ENCODE data around the gene RPL39. TPM values are rescaled to one million over a fixed set of nuclear protein-coding genes. Genes with fewer than 3 reads are reported as not detected.
"Not testable (repeated sequence)": the region's sequence is repeated elsewhere in the genome, so short reads cannot be mapped to it uniquely, and the experiment has no call there.

Gene RPL39
- total and polyA plus RNA-seq, 2 donors, result 5,508 to 11,737 TPM

GRCh38 chrX:119758731-119759247 is 32.6 kb downstream of the RPL39 start:
- peaks cover 0 to 5% of the 10 kb centered on the region in 2 donors for H3K9me3 ChIP-seq (ENCODE audit: control insufficient read depth in 2 of 2, insufficient read depth in 1 of 2, low read length in 1 of 2)
- DNase-seq (ENCODE audit: low read depth in 6 of 9, low spot score in 9 of 9), result peak in 2 of 9 donors; percentile 10 to 38
- H3K4me1 ChIP-seq (ENCODE audit: control insufficient read depth in 2 of 2, insufficient read depth in 2 of 2, low read length in 2 of 2), result peaks cover 19 to 47% of the 10 kb centered on the region in 2 donors
- peak overlapping the region; percentile 47 to 54 for H3K4me3 ChIP-seq (ENCODE audit: low read length in 2 of 2)
- no peaks in the 10 kb centered on the region for H3K36me3 ChIP-seq (ENCODE audit: control insufficient read depth in 2 of 2, insufficient read depth in 2 of 2, low read length in 1 of 2)
- H3K27ac ChIP-seq (ENCODE audit: low read depth in 1 of 2, low read length in 1 of 2), result peak overlapping the region in 1 of 2 donors; percentile 18
- 2% methylated on average over 53 of the region's 54 CpGs for WGBS
- peaks cover 0 to 31% of the 10 kb centered on the region in 2 donors for H3K27me3 ChIP-seq (ENCODE audit: control insufficient read depth in 2 of 2, insufficient read depth in 1 of 2, low read length in 1 of 2)

- Histone ChIP-seq H3K27ac (ENCODE audit: low read depth in 1 of 2, low read length in 1 of 2) (peak within 1 kb of the TSS; percentile 18 to 97), H3K36me3 (ENCODE audit: control insufficient read depth in 2 of 2, insufficient read depth in 2 of 2, low read length in 1 of 2) (no peaks in the 10 kb centered on the region), H3K4me1 (ENCODE audit: control insufficient read depth in 2 of 2, insufficient read depth in 2 of 2, low read length in 2 of 2) (peaks cover 19 to 52% of the 10 kb centered on the region in 2 donors), H3K4me3 (ENCODE audit: low read length in 2 of 2) (peak within 1 kb of the TSS; percentile 47 to 54), H3K27me3 (ENCODE audit: control insufficient read depth in 2 of 2, insufficient read depth in 1 of 2, low read length in 1 of 2) (peaks cover 0 to 31% of the 10 kb centered on the region in 2 donors), H3K9me3 (ENCODE audit: control insufficient read depth in 2 of 2, insufficient read depth in 1 of 2, low read length in 1 of 2) (peaks cover 0 to 5% of the 10 kb centered on the region in 2 donors)
- peak in 2 of 9 donors; percentile 17 to 43 for DNase-seq (ENCODE audit: low read depth in 6 of 9, low spot score in 9 of 9)
- 6% methylated on average over 57 of the region's 59 CpGs for WGBS
Observed at GRCh38 chrX:119757979-119758730, 33.3 kb downstream of the RPL39 start, which contains the start of gene SOWAHD. Gene SOWAHD, plus strand, starts transcription at chrX:119758588. Its CDS starts 80 bp downstream, at chrX:119758668.

- Histone ChIP-seq H3K27ac (ENCODE audit: low read depth in 1 of 2, low read length in 1 of 2) (peak overlapping the region in 1 of 2 donors; percentile 97), H3K27me3 (ENCODE audit: control insufficient read depth in 2 of 2, insufficient read depth in 1 of 2, low read length in 1 of 2) (peaks cover 0 to 31% of the 10 kb centered on the region in 2 donors), H3K4me3 (ENCODE audit: low read length in 2 of 2) (peak overlapping the region in 1 of 2 donors; percentile 47), H3K36me3 (ENCODE audit: control insufficient read depth in 2 of 2, insufficient read depth in 2 of 2, low read length in 1 of 2) (no peaks in the 10 kb centered on the region), H3K4me1 (ENCODE audit: control insufficient read depth in 2 of 2, insufficient read depth in 2 of 2, low read length in 2 of 2) (peaks cover 19 to 53% of the 10 kb centered on the region in 2 donors), H3K9me3 (ENCODE audit: control insufficient read depth in 2 of 2, insufficient read depth in 1 of 2, low read length in 1 of 2) (peaks cover 0 to 5% of the 10 kb centered on the region in 2 donors)
- WGBS, result 87% methylated on average over 12 of the region's 12 CpGs
- DNase-seq (ENCODE audit: low read depth in 6 of 9, low spot score in 9 of 9), result no peak
Observed at GRCh38 chrX:119757646-119757978, 33.8 kb downstream of the RPL39 start.

- peaks cover 19 to 53% of the 10 kb centered on the region in 2 donors for H3K4me1 ChIP-seq (ENCODE audit: control insufficient read depth in 2 of 2, insufficient read depth in 2 of 2, low read length in 2 of 2)
- peak overlapping the region; percentile 97 to 98 for H3K27ac ChIP-seq (ENCODE audit: low read depth in 1 of 2, low read length in 1 of 2)
- H3K27me3 ChIP-seq (ENCODE audit: control insufficient read depth in 2 of 2, insufficient read depth in 1 of 2, low read length in 1 of 2), result peaks cover 0 to 31% of the 10 kb centered on the region in 2 donors
- H3K4me3 ChIP-seq (ENCODE audit: low read length in 2 of 2), result no peak overlapping the region
- 83% methylated on average over 10 of the region's 10 CpGs for WGBS
- peak in 1 of 9 donors; percentile 53 for DNase-seq (ENCODE audit: low read depth in 6 of 9, low spot score in 9 of 9)
- H3K9me3 ChIP-seq (ENCODE audit: control insufficient read depth in 2 of 2, insufficient read depth in 1 of 2, low read length in 1 of 2), result peaks cover 0 to 5% of the 10 kb centered on the region in 2 donors
- H3K36me3 ChIP-seq (ENCODE audit: control insufficient read depth in 2 of 2, insufficient read depth in 2 of 2, low read length in 1 of 2), result no peaks in the 10 kb centered on the region
Observed at GRCh38 chrX:119756926-119757635, 34.3 kb downstream of the RPL39 start.

GRCh38 chrX:119755981-119756533 is 35.4 kb downstream of the RPL39 start:
- no peaks in the 10 kb centered on the region for H3K36me3 ChIP-seq (ENCODE audit: control insufficient read depth in 2 of 2, insufficient read depth in 2 of 2, low read length in 1 of 2)
- 3% methylated on average over 7 of the region's 7 CpGs for WGBS
- peak overlapping the region in 1 of 2 donors; percentile 9 for H3K4me3 ChIP-seq (ENCODE audit: low read length in 2 of 2)
- H3K4me1 ChIP-seq (ENCODE audit: control insufficient read depth in 2 of 2, insufficient read depth in 2 of 2, low read length in 2 of 2), result peaks cover 19 to 53% of the 10 kb centered on the region in 2 donors
- H3K27ac ChIP-seq (ENCODE audit: low read depth in 1 of 2, low read length in 1 of 2), result peak overlapping the region; percentile 97 to 98
- peak in 5 of 9 donors; percentile 57 to 83 (median 64) for DNase-seq (ENCODE audit: low read depth in 6 of 9, low spot score in 9 of 9)
- H3K27me3 ChIP-seq (ENCODE audit: control insufficient read depth in 2 of 2, insufficient read depth in 1 of 2, low read length in 1 of 2), result peaks cover 0 to 31% of the 10 kb centered on the region in 2 donors
- H3K9me3 ChIP-seq (ENCODE audit: control insufficient read depth in 2 of 2, insufficient read depth in 1 of 2, low read length in 1 of 2), result peaks cover 0 to 5% of the 10 kb centered on the region in 2 donors

- no peaks in the 10 kb centered on the region for H3K36me3 ChIP-seq (ENCODE audit: control insufficient read depth in 2 of 2, insufficient read depth in 2 of 2, low read length in 1 of 2)
- H3K4me3 ChIP-seq (ENCODE audit: low read length in 2 of 2), result no peak overlapping the region
- 66% methylated on average over 8 of the region's 8 CpGs for WGBS
- peaks cover 0 to 16% of the 10 kb centered on the region in 2 donors for H3K27me3 ChIP-seq (ENCODE audit: control insufficient read depth in 2 of 2, insufficient read depth in 1 of 2, low read length in 1 of 2)
- H3K4me1 ChIP-seq (ENCODE audit: control insufficient read depth in 2 of 2, insufficient read depth in 2 of 2, low read length in 2 of 2), result peaks cover 15 to 48% of the 10 kb centered on the region in 2 donors
- H3K9me3 ChIP-seq (ENCODE audit: control insufficient read depth in 2 of 2, insufficient read depth in 1 of 2, low read length in 1 of 2), result no peaks in the 10 kb centered on the region
- DNase-seq (ENCODE audit: low read depth in 6 of 9, low spot score in 9 of 9), result peak in 8 of 9 donors; percentile 50 to 92 (median 72)
- peak overlapping the region in 1 of 2 donors; percentile 74 for H3K27ac ChIP-seq (ENCODE audit: low read depth in 1 of 2, low read length in 1 of 2)
Observed at GRCh38 chrX:119753639-119754257, 37.7 kb downstream of the RPL39 start.

GRCh38 chrX:119753001-119753400 is 38.4 kb downstream of the RPL39 start:
- no peak for DNase-seq (ENCODE audit: low read depth in 6 of 9, low spot score in 9 of 9)
- 98% methylated on average over 3 of the region's 3 CpGs for WGBS
- Histone ChIP-seq H3K27ac (ENCODE audit: low read depth in 1 of 2, low read length in 1 of 2) (no peak overlapping the region), H3K4me3 (ENCODE audit: low read length in 2 of 2) (no peak overlapping the region), H3K9me3 (ENCODE audit: control insufficient read depth in 2 of 2, insufficient read depth in 1 of 2, low read length in 1 of 2) (no peaks in the 10 kb centered on the region), H3K27me3 (ENCODE audit: control insufficient read depth in 2 of 2, insufficient read depth in 1 of 2, low read length in 1 of 2) (peaks cover 0 to 9% of the 10 kb centered on the region in 2 donors), H3K36me3 (ENCODE audit: control insufficient read depth in 2 of 2, insufficient read depth in 2 of 2, low read length in 1 of 2) (no peaks in the 10 kb centered on the region), H3K4me1 (ENCODE audit: control insufficient read depth in 2 of 2, insufficient read depth in 2 of 2, low read length in 2 of 2) (peaks cover 15 to 46% of the 10 kb centered on the region in 2 donors)

- WGBS, result 100% methylated on average over 14 of the region's 27 CpGs
- H3K9me3 ChIP-seq (ENCODE audit: control insufficient read depth in 2 of 2, insufficient read depth in 1 of 2, low read length in 1 of 2); DNase-seq (ENCODE audit: low read depth in 6 of 9, low spot score in 9 of 9); H3K27ac ChIP-seq (ENCODE audit: low read depth in 1 of 2, low read length in 1 of 2); H3K36me3 ChIP-seq (ENCODE audit: control insufficient read depth in 2 of 2, insufficient read depth in 2 of 2, low read length in 1 of 2); H3K4me3 ChIP-seq (ENCODE audit: low read length in 2 of 2); H3K27me3 ChIP-seq (ENCODE audit: control insufficient read depth in 2 of 2, insufficient read depth in 1 of 2, low read length in 1 of 2): not testable (repeated sequence)
- peaks cover 5 to 23% of the 10 kb centered on the region in 2 donors for H3K4me1 ChIP-seq (ENCODE audit: control insufficient read depth in 2 of 2, insufficient read depth in 2 of 2, low read length in 2 of 2)
Observed at GRCh38 chrX:119750751-119751150, 40.7 kb downstream of the RPL39 start.

All from thymus (tissue), 11 donors.